Neural cell (in vitro differentiated cells): ENCODE data around the gene SLC6A9. TPM values are rescaled to one million over a fixed set of nuclear protein-coding genes. Genes with fewer than 3 reads are reported as not detected.

Experiments
- H2AFZ ChIP-seq: fragments of 200-600, 300-800 bp; sonication (generic), shearing (Covaris generic); 2 replicates; pipeline ENCODE4 v1.6.0; 2014; ENCODE audit warnings: low read depth, mild to moderate bottlenecking, antibody characterized with exemption, low read length, moderate library complexity
- H3F3A ChIP-seq: fragments of 200-600 bp; shearing (Covaris generic); 2 replicates; pipeline ENCODE4 v1.6.1; 2016; ENCODE audit warnings: mild to moderate bottlenecking, moderate library complexity, mixed read lengths, antibody characterized with exemption, low read length; ENCODE audit not compliant: insufficient read depth, poor library complexity, severe bottlenecking
- H3K27ac ChIP-seq: fragments of 200-600, 300-800 bp; sonication (generic), shearing (Covaris generic); 2 replicates; pipeline ENCODE4 v1.5.1; 2014; ENCODE audit warnings: mild to moderate bottlenecking, low read length, moderate library complexity
- H3K27me3 ChIP-seq: fragments of 300-800, 200-600 bp; sonication (generic), shearing (Covaris generic); 2 replicates; pipeline ENCODE4 v1.6.0; 2014; ENCODE audit warnings: mild to moderate bottlenecking, low read depth, low read length, moderate library complexity; ENCODE audit not compliant: insufficient read depth
- H3K36me3 ChIP-seq: fragments of 300-800, 200-600 bp; sonication (generic), shearing (Covaris generic); 2 replicates; pipeline ENCODE4 v1.5.1; 2014; ENCODE audit warnings: mild to moderate bottlenecking, antibody characterized with exemption, low read length, moderate library complexity; ENCODE audit not compliant: insufficient read depth
- H3K4me2 ChIP-seq: fragments of 300-800, 200-600 bp; sonication (generic), shearing (Covaris generic); 2 replicates; pipeline ENCODE4 v1.6.0; 2014; ENCODE audit warnings: mild to moderate bottlenecking, low read length
- H3K4me3 ChIP-seq: fragments of 300-800, 200-600 bp; sonication (generic), shearing (Covaris generic); 2 replicates; pipeline ENCODE4 v1.5.1; 2014; ENCODE audit warnings: mild to moderate bottlenecking, low read length, moderate library complexity
- H3K79me2 ChIP-seq: fragments of 200-600 bp; shearing (Covaris generic); replicated peaks from 2 replicates; pipeline ENCODE4 v1.6.0; 2014; ENCODE audit warnings: mild to moderate bottlenecking, low read length, moderate library complexity; ENCODE audit not compliant: insufficient read depth
- H3K9ac ChIP-seq: fragments of 300-800, 200-600 bp; sonication (generic), shearing (Covaris generic); 2 replicates; pipeline ENCODE4 v1.6.1; 2016; ENCODE audit warnings: mild to moderate bottlenecking, low read length, mixed read lengths
- H3K9me2 ChIP-seq: fragments of 200-600 bp; shearing (Covaris generic); 2 replicates; pipeline ENCODE4 v1.6.1; 2016; ENCODE audit warnings: mild to moderate bottlenecking, low read length, mixed read lengths; ENCODE audit not compliant: insufficient read depth
- H3K9me3 ChIP-seq: fragments of 200-600, 300-800 bp; sonication (generic), shearing (Covaris generic); 2 replicates; pipeline ENCODE4 v1.6.1; 2016; ENCODE audit warnings: mild to moderate bottlenecking, mixed run types, low read length, moderate library complexity, mixed read lengths
- H4K20me1 ChIP-seq: fragments of 200-600 bp; shearing (Covaris generic); 2 replicates; pipeline ENCODE4 v1.6.1; 2016; ENCODE audit warnings: mild to moderate bottlenecking, mixed run types; ENCODE audit not compliant: insufficient read depth
- EP300 ChIP-seq: fragments of 450-650 bp; conservative IDR thresholded peaks from 2 replicates; pipeline ENCODE4 v1.6.1; 2014; ENCODE audit warnings: antibody characterized with exemption, mild to moderate bottlenecking, moderate library complexity; ENCODE audit not compliant: poor library complexity, severe bottlenecking
- EZH2 ChIP-seq: fragments of 200-600, 300-800 bp; shearing (Covaris generic), sonication (generic); IDR thresholded peaks from 2 replicates; pipeline ENCODE4 v1.6.1; 2014; ENCODE audit warnings: antibody characterized with exemption, low read length, borderline replicate concordance, mild to moderate bottlenecking; ENCODE audit not compliant: insufficient read depth, poor library complexity, severe bottlenecking
- MXI1 ChIP-seq: fragments of 450-650 bp; conservative IDR thresholded peaks from 2 replicates; pipeline ENCODE4 v1.6.1; 2014; ENCODE audit warnings: antibody characterized with exemption, mild to moderate bottlenecking; ENCODE audit not compliant: poor library complexity, severe bottlenecking
- POLR2AphosphoS5 ChIP-seq: IDR thresholded peaks from 2 replicates; pipeline ENCODE4 v1.6.1; 2012
- RAD21 ChIP-seq: fragments of 450-650 bp; conservative IDR thresholded peaks from 2 replicates; pipeline ENCODE4 v1.6.1; 2014; ENCODE audit warnings: antibody characterized with exemption, mild to moderate bottlenecking, moderate library complexity
- SMC3 ChIP-seq: fragments of 450-650 bp; conservative IDR thresholded peaks from 2 replicates; pipeline ENCODE4 v1.6.1; 2014; ENCODE audit warnings: antibody characterized with exemption, mild to moderate bottlenecking, moderate library complexity; ENCODE audit not compliant: poor library complexity
- TAF1 ChIP-seq: IDR thresholded peaks from 2 replicates; pipeline ENCODE4 v1.6.1; 2012; ENCODE audit warnings: low read depth
- polyA plus RNA-seq: library from polyadenylated mRNA; depleted of rRNA; stranded (reverse); fragments of >200 nt; gene quantifications from 2 replicates; pipeline ENCODE4 v1.2.3, GENCODE V29; 2014
- TF ChIP-seq, protein P1 (sequence below): IDR thresholded peaks from 2 replicates; pipeline ENCODE4 v1.6.1; 2012; ENCODE audit warnings: borderline replicate concordance
- TF ChIP-seq, protein P2 (sequence below): fragments of 450-650 bp; IDR thresholded peaks from 2 replicates; pipeline ENCODE4 v1.5.1; 2014; ENCODE audit warnings: antibody characterized with exemption, mild to moderate bottlenecking, moderate library complexity; ENCODE audit not compliant: poor library complexity, severe bottlenecking

Gene SLC6A9
- polyA plus RNA-seq, 1 donor from 2014 or later, result 1.3 TPM

GRCh38 chr1:43980255-43981134, 50.8 kb downstream of the SLC6A9 start:
- Histone ChIP-seq H2AFZ (no peak overlapping the region), H3K79me2 (peaks cover 34% of the 10 kb centered on the region), H3K9me2 (no peaks in the 10 kb centered on the region), H3K9me3 (no peaks in the 10 kb centered on the region), H3K36me3 (no peaks in the 10 kb centered on the region), H3K9ac (peak overlapping the region; percentile 77), H3K4me2 (peak overlapping the region; percentile 96), H3F3A (no peaks in the 10 kb centered on the region), H3K27me3 (no peaks in the 10 kb centered on the region), H4K20me1 (peaks cover 2% of the 10 kb centered on the region), H3K27ac (no peak overlapping the region), H3K4me3 (peak overlapping the region; percentile 91)
- TF ChIP-seq, protein P1, sequence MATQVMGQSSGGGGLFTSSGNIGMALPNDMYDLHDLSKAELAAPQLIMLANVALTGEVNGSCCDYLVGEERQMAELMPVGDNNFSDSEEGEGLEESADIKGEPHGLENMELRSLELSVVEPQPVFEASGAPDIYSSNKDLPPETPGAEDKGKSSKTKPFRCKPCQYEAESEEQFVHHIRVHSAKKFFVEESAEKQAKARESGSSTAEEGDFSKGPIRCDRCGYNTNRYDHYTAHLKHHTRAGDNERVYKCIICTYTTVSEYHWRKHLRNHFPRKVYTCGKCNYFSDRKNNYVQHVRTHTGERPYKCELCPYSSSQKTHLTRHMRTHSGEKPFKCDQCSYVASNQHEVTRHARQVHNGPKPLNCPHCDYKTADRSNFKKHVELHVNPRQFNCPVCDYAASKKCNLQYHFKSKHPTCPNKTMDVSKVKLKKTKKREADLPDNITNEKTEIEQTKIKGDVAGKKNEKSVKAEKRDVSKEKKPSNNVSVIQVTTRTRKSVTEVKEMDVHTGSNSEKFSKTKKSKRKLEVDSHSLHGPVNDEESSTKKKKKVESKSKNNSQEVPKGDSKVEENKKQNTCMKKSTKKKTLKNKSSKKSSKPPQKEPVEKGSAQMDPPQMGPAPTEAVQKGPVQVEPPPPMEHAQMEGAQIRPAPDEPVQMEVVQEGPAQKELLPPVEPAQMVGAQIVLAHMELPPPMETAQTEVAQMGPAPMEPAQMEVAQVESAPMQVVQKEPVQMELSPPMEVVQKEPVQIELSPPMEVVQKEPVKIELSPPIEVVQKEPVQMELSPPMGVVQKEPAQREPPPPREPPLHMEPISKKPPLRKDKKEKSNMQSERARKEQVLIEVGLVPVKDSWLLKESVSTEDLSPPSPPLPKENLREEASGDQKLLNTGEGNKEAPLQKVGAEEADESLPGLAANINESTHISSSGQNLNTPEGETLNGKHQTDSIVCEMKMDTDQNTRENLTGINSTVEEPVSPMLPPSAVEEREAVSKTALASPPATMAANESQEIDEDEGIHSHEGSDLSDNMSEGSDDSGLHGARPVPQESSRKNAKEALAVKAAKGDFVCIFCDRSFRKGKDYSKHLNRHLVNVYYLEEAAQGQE, result no peak
- no peak for TF ChIP-seq EZH2
- TF ChIP-seq SMC3, result no peak
- no peak for TF ChIP-seq RAD21
- no peak for TF ChIP-seq MXI1
- TF ChIP-seq EP300, result no peak

DNA sequence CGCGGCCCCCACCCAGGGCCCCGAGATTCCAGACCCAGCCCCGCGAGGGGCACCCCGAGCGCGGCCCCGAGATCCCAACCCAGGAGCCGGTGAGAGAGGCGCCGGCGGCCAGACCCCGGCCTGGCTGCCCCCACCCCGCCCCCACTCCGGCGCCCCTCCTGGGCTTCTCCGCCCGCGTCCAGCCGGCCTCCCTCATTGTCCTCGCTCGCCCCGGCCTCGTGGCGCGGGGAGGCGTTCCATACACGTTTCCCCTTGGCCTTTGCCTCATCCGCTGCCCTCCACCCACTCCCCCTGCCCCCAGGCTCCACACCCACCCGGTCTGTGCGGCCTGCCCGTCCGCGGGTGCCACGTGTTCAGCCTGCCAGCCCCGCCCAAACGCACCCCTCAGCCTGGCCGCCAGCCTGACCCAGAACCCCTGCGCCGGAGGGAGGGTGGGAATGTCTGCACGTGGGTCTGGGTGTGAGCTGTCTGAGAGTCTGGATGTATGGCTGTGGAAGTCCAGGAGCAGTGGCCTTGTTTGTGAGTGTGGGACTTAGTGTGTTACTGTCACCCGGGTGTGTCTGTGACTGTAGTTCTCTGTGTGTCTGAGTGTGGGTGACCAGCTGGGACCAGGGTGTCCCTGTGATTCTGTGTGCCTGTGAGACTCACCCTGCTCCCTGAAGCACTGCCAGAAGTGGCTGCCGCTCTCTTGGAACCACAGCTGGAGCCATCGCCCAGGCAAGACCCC, 51.6 kb downstream of the SLC6A9 start:
- Histone ChIP-seq H3K27ac (no peak overlapping the region), H3K9ac (peak overlapping the region; percentile 77), H3K27me3 (no peaks in the 10 kb centered on the region), H3K4me3 (peak overlapping the region; percentile 91), H3F3A (no peaks in the 10 kb centered on the region), H2AFZ (peak overlapping the region; percentile 6), H3K4me2 (peak overlapping the region; percentile 96), H3K36me3 (no peaks in the 10 kb centered on the region), H4K20me1 (peaks cover 3% of the 10 kb centered on the region), H3K79me2 (peaks cover 40% of the 10 kb centered on the region), H3K9me2 (no peaks in the 10 kb centered on the region), H3K9me3 (no peaks in the 10 kb centered on the region)
- TF ChIP-seq EZH2 (no peak), TAF1 (no peak), POLR2AphosphoS5 (peak; percentile 1), EP300 (no peak), MXI1 (peak; percentile 91), SMC3 (peak; percentile 21), RAD21 (no peak)
- TF ChIP-seq, protein P2, sequence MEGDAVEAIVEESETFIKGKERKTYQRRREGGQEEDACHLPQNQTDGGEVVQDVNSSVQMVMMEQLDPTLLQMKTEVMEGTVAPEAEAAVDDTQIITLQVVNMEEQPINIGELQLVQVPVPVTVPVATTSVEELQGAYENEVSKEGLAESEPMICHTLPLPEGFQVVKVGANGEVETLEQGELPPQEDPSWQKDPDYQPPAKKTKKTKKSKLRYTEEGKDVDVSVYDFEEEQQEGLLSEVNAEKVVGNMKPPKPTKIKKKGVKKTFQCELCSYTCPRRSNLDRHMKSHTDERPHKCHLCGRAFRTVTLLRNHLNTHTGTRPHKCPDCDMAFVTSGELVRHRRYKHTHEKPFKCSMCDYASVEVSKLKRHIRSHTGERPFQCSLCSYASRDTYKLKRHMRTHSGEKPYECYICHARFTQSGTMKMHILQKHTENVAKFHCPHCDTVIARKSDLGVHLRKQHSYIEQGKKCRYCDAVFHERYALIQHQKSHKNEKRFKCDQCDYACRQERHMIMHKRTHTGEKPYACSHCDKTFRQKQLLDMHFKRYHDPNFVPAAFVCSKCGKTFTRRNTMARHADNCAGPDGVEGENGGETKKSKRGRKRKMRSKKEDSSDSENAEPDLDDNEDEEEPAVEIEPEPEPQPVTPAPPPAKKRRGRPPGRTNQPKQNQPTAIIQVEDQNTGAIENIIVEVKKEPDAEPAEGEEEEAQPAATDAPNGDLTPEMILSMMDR, result no peak
- TF ChIP-seq, protein P1, result no peak
